SH-SY5Y (cell line): ENCODE measurements around the gene CBL.

Experiments
- GATA2 ChIP-seq: IDR thresholded peaks from 2 replicates; pipeline ENCODE4 v1.6.1; 2011; ENCODE audit warnings: mild to moderate bottlenecking, low read depth, low read length
- GATA3 ChIP-seq: IDR thresholded peaks from 2 replicates; pipeline ENCODE4 v1.6.1; 2011; ENCODE audit warnings: low read depth, mild to moderate bottlenecking, low read length, moderate library complexity

DNA sequence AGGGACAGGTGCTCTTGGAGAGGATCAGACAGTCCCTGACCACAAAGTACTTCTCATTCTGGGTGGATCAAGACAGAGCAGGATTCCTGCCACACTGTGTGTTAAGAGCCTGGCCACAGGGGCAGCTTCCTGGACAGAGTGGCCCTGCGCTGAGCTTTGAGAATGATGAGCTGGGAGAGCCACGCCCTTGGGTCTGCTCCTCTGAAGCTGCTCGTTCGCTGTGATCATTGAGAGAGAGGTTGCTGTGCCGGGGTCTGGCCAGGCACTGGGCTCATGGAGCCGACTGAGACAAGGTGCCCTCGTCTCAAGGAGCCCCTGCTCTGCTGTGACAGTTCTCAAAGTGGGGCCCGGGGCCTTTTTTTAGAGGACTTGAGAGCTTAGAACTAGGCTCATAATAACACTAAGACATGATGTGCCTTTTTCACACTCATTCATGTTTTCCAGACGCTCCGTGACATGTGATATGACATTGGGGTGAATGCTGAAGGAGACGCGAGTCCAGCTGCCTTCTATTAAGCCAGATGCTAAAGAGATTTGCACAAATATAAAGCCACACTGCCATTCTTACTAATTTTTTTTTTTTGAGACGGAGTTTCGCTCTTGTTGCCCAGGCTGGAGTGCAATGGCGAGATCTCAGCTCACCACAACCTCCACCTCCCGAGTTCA, 141.9 kb downstream of the CBL start:
- TF ChIP-seq GATA2 (no peak), GATA3 (no peak)
